Prostate gland (tissue), 2 donors: ENCODE data around the gene GTF3C2.

Experiments used
- CTCF ChIP-seq, 4 experiments: fragments of 200-600 bp in 2 of 4; fragments of 450-650 bp in 2 of 4; sonication (generic) in 2 of 4; IDR thresholded peaks; 1 replicate in 3 of 4; 2 replicates in 1 of 4; pipeline ENCODE4 v1.5.1; 2016 to 2019; ENCODE audit warnings: antibody characterized with exemption in 4 of 4, mild to moderate bottlenecking in 2 of 4, moderate library complexity in 2 of 4
- POLR2A ChIP-seq: fragments of 450-650 bp; IDR thresholded peaks from one replicate; pipeline ENCODE4 v1.6.1; 2016; ENCODE audit warnings: antibody characterized with exemption, mild to moderate bottlenecking

GRCh38 chr2:27312152-27312551 lies 44.4 kb downstream of the GTF3C2 start:
- TF ChIP-seq CTCF (IDR thresholded peaks at IDR 0.05) (no peak), POLR2A (no peak)
